ENCODE measurements around the gene GALM. TPM values are rescaled to one million over a fixed set of nuclear protein-coding genes. Genes with fewer than 3 reads are reported as not detected.

Gene GALM
- total RNA-seq, 3 donors from 2014 or later (not counting 1 experiment from before 2014, with no cell fraction given): 4.0 to 12.4 (median 11.0) TPM

DNA sequence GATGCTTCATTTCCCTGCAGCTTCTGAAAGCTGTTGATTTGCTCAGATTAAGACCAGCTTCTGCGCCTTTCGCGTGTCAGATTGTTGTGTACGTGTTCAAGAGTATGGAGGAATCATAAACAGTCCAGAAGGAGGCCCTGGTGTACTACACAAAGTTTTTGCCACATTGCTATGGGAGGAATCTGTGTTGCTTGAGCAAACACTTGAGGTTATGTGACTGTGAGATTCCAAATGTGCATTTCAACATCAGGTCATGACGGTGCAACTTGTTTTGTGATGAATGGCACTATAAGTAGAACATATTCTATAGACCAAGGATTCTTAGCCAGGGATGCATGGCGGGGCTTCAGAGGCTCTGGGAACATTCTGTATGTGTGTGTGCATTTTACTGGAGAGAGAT, 50.3 kb downstream of the GALM start:
- Histone ChIP-seq H3K4me1 (ENCODE audit: control insufficient read depth, insufficient read depth, low read length) (peaks cover 2% of the 10 kb centered on the region), H3K36me3 (ENCODE audit: control insufficient read depth, insufficient read depth, low read length) (no peaks in the 10 kb centered on the region), H3K27ac (ENCODE audit: low read length) (no peak overlapping the region), H3K9me3 (ENCODE audit: control insufficient read depth, insufficient read depth, low read length) (no peaks in the 10 kb centered on the region), H3K4me3 (ENCODE audit: low read length) (no peak overlapping the region), H3K27me3 (ENCODE audit: control insufficient read depth, insufficient read depth, low read length) (no peaks in the 10 kb centered on the region)
- H3K27me3 Mint-ChIP-seq (ENCODE audit: low read depth in 2 of 2): no peaks in the 10 kb centered on the region
- intact Hi-C loops (cut with micrococcal nuclease): no loop called here
- H3K4me3 Mint-ChIP-seq: no peak overlapping the region
- no peak for DNase-seq
- H3K36me3 Mint-ChIP-seq: no peaks in the 10 kb centered on the region
- H3K9me3 Mint-ChIP-seq: peaks cover 3% of the 10 kb centered on the region in 2 donors
- TF ChIP-seq, protein P1, sequence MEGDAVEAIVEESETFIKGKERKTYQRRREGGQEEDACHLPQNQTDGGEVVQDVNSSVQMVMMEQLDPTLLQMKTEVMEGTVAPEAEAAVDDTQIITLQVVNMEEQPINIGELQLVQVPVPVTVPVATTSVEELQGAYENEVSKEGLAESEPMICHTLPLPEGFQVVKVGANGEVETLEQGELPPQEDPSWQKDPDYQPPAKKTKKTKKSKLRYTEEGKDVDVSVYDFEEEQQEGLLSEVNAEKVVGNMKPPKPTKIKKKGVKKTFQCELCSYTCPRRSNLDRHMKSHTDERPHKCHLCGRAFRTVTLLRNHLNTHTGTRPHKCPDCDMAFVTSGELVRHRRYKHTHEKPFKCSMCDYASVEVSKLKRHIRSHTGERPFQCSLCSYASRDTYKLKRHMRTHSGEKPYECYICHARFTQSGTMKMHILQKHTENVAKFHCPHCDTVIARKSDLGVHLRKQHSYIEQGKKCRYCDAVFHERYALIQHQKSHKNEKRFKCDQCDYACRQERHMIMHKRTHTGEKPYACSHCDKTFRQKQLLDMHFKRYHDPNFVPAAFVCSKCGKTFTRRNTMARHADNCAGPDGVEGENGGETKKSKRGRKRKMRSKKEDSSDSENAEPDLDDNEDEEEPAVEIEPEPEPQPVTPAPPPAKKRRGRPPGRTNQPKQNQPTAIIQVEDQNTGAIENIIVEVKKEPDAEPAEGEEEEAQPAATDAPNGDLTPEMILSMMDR (IDR thresholded peaks at IDR 0.05): no peak
- H3K27ac Mint-ChIP-seq: no peak overlapping the region
- no peak for ATAC-seq
- peaks cover 0 to 5% of the 10 kb centered on the region in 2 donors for H3K4me1 Mint-ChIP-seq
- WGBS (ENCODE audit: insufficient coverage): 91% methylated on average over 5 of the region's 6 CpGs

- H3K36me3 Mint-ChIP-seq: no peaks in the 10 kb centered on the region
- ATAC-seq (no peak), DNase-seq (no peak)
- no peak overlapping the region for H3K27ac ChIP-seq (ENCODE audit: low read length)
- H3K9me3 ChIP-seq (ENCODE audit: control insufficient read depth, insufficient read depth, low read length): no peaks in the 10 kb centered on the region
- WGBS (ENCODE audit: insufficient coverage): 92% methylated on average over 4 of the region's 4 CpGs
- no peaks in the 10 kb centered on the region for H3K36me3 ChIP-seq (ENCODE audit: control insufficient read depth, insufficient read depth, low read length)
- no peak overlapping the region for H3K27ac Mint-ChIP-seq
- intact Hi-C loops (cut with micrococcal nuclease): no loop called here
- peaks cover 10% of the 10 kb centered on the region for H3K4me1 ChIP-seq (ENCODE audit: control insufficient read depth, insufficient read depth, low read length)
- TF ChIP-seq, protein P1 (IDR thresholded peaks at IDR 0.05): no peak
- H3K27me3 Mint-ChIP-seq (ENCODE audit: low read depth in 2 of 2): no peaks in the 10 kb centered on the region
- no peaks in the 10 kb centered on the region for H3K9me3 Mint-ChIP-seq
- no peak overlapping the region for H3K4me3 Mint-ChIP-seq
- peaks cover 14 to 16% of the 10 kb centered on the region in 2 donors for H3K4me1 Mint-ChIP-seq
- H3K27me3 ChIP-seq (ENCODE audit: control insufficient read depth, insufficient read depth, low read length): no peaks in the 10 kb centered on the region
- H3K4me3 ChIP-seq (ENCODE audit: low read length): no peak overlapping the region
These were observed 52.7 kb downstream of the GALM start for GRCh38 chr2:38718601-38719000.

- no peaks in the 10 kb centered on the region for H3K9me3 Mint-ChIP-seq
- intact Hi-C loops (cut with micrococcal nuclease): no loop called here
- no peak overlapping the region for H3K27ac Mint-ChIP-seq
- TF ChIP-seq, protein P1 (IDR thresholded peaks at IDR 0.05): no peak
- H3K4me3 Mint-ChIP-seq: no peak overlapping the region
- Histone ChIP-seq H3K9me3 (ENCODE audit: control insufficient read depth, insufficient read depth, low read length) (no peaks in the 10 kb centered on the region), H3K27me3 (ENCODE audit: control insufficient read depth, insufficient read depth, low read length) (no peaks in the 10 kb centered on the region), H3K27ac (ENCODE audit: low read length) (no peak overlapping the region), H3K4me1 (ENCODE audit: control insufficient read depth, insufficient read depth, low read length) (peaks cover 10% of the 10 kb centered on the region), H3K36me3 (ENCODE audit: control insufficient read depth, insufficient read depth, low read length) (no peaks in the 10 kb centered on the region), H3K4me3 (ENCODE audit: low read length) (no peak overlapping the region)
- no peak for DNase-seq
- ATAC-seq: no peak
- no peaks in the 10 kb centered on the region for H3K36me3 Mint-ChIP-seq
- WGBS (ENCODE audit: insufficient coverage): 97% methylated on average over 11 of the region's 12 CpGs
- H3K27me3 Mint-ChIP-seq (ENCODE audit: low read depth in 2 of 2): no peaks in the 10 kb centered on the region
- H3K4me1 Mint-ChIP-seq: peaks cover 14 to 16% of the 10 kb centered on the region in 2 donors
These were observed 53.8 kb downstream of the GALM start for GRCh38 chr2:38719706-38720105.

DNA sequence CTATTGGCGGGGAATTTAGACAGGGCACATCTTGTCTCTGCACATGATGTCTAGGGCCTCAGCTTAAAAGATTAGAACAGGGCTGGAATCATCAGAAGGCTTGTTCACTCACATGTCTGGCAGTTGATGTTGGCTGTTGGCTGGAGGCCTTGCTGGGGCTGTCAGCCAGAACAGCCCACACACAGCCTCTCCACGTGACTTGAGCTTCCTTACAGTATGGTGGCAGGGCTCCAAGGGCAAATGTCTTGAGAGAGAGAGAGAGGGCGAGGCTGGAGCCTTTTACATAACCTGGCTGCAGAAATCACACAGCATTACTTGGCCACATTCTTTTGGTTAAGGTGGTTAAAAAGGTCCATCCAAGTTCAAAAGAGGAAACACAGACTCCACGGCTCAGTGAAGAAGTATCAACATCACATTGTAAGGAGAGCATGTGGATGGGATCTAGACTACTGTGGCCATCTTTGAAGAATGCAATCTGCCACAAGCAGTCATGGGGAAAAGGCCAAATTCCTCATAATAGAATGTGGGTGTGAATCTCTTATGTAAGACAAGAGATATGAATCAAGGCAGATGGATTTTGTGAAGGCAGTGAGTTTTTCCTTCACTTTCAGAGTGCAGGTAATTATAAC, 54.8 kb downstream of the GALM start:
- 74% methylated on average over 3 of the region's 4 CpGs for WGBS (ENCODE audit: insufficient coverage)
- Histone ChIP-seq H3K36me3 (ENCODE audit: control insufficient read depth, insufficient read depth, low read length) (no peaks in the 10 kb centered on the region), H3K4me3 (ENCODE audit: low read length) (no peak overlapping the region), H3K4me1 (ENCODE audit: control insufficient read depth, insufficient read depth, low read length) (peaks cover 10% of the 10 kb centered on the region), H3K27me3 (ENCODE audit: control insufficient read depth, insufficient read depth, low read length) (no peaks in the 10 kb centered on the region), H3K27ac (ENCODE audit: low read length) (no peak overlapping the region), H3K9me3 (ENCODE audit: control insufficient read depth, insufficient read depth, low read length) (no peaks in the 10 kb centered on the region)
- Mint-ChIP-seq H3K4me3 (no peak overlapping the region), H3K9me3 (no peaks in the 10 kb centered on the region), H3K4me1 (peaks cover 14 to 16% of the 10 kb centered on the region in 2 donors), H3K36me3 (no peaks in the 10 kb centered on the region), H3K27me3 (ENCODE audit: low read depth in 2 of 2) (no peaks in the 10 kb centered on the region), H3K27ac (peak overlapping the region in 1 of 2 donors; percentile 20)
- no peak for ATAC-seq
- intact Hi-C loops (cut with micrococcal nuclease): no loop called here
- no peak for DNase-seq
- TF ChIP-seq, protein P1 (IDR thresholded peaks at IDR 0.05): no peak
